Mammary epithelial cell (primary cell): ENCODE results near the gene PDK2.

ENCODE experiments used
- CTCF ChIP-seq, 2 donors: IDR thresholded peaks in 1 of 2; conservative IDR thresholded peaks in 1 of 2; 2 replicates each; pipeline ENCODE4 v1.5.1; 2011 to 2012; ENCODE audit warnings: inconsistent platforms in 2 of 2, low read length in 2 of 2, mild to moderate bottlenecking in 2 of 2, control low read depth in 1 of 2, low read depth in 1 of 2; ENCODE audit not compliant: insufficient read depth in 1 of 2; ENCODE audit errors: extremely low read depth in 1 of 2
- EZH2 ChIP-seq: IDR thresholded peaks from 2 replicates; pipeline ENCODE4 v1.6.1; 2012; ENCODE audit warnings: low read length, inconsistent platforms, borderline replicate concordance

GRCh38 chr17:50155115-50155819, 60.1 kb downstream of the PDK2 start:
- TF ChIP-seq CTCF (conservative IDR thresholded peaks at IDR 0.05 in 1 of 2, IDR thresholded peaks at IDR 0.05 in 1 of 2; ENCODE audit: extremely low read depth in 1 of 2, insufficient read depth in 1 of 2, low read depth in 1 of 2, low read length in 2 of 2) (no peak), EZH2 (no peak)
